H1 (cell line): ENCODE results near the gene KLHDC10. TPM values are rescaled to one million over a fixed set of nuclear protein-coding genes. Genes with fewer than 3 reads are reported as not detected.

Experiments
- CTCF ChIA-PET: fragments of 300-600 bp; sonication (Branson Sonifier 250); formaldehyde crosslinking; loops from one replicate; lab custom pipeline; 2021; ENCODE audit not compliant: partially characterized antibody; lab: Charles Lee
- POLR2A ChIA-PET: fragments of 300-600 bp; sonication (Branson Sonifier 250); formaldehyde crosslinking; loops from one replicate; lab custom pipeline; 2021; ENCODE audit warnings: inconsistent platforms; ENCODE audit not compliant: partially characterized antibody; lab: Charles Lee
- DNase-seq, 2 experiments: peaks; one replicate each; pipeline versions ENCODE4 v3.0.0 to v3.0.0-alpha.2; 2010 to 2022; ENCODE audit warnings: low spot score in 2 of 2, low read depth in 1 of 2, mixed read lengths in 1 of 2
- FAIRE-seq: peaks from 2 replicates; lab custom pipeline; 2011; peaks lifted over from hg19 to GRCh38; lab: Jason Lieb, UNC
- H2AFZ ChIP-seq: 2 replicates; pipeline ENCODE4 v1.8.1; 2012; ENCODE audit warnings: low read length, inconsistent platforms
- H2AK5ac ChIP-seq: 2 replicates; pipeline ENCODE4 v1.6.1; 2013; ENCODE audit warnings: low read depth, low read length
- H2BK120ac ChIP-seq: replicated peaks from 2 replicates; pipeline ENCODE3; 2013; ENCODE audit warnings: low read depth, low read length, inconsistent platforms
- H2BK12ac ChIP-seq: 2 replicates; pipeline ENCODE4 v1.6.1; 2013; ENCODE audit warnings: low read depth, low read length
- H2BK15ac ChIP-seq: 2 replicates; pipeline ENCODE4 v1.6.1; 2013; ENCODE audit warnings: low read length
- H2BK20ac ChIP-seq: 2 replicates; pipeline ENCODE4 v1.6.1; 2013; ENCODE audit warnings: low read length
- H2BK5ac ChIP-seq: 2 replicates; pipeline ENCODE4 v1.6.1; 2013; ENCODE audit warnings: low read depth, low read length
- H3K14ac ChIP-seq: 2 replicates; pipeline ENCODE4 v1.6.1; 2013; ENCODE audit warnings: inconsistent platforms; ENCODE audit not compliant: insufficient read length
- H3K18ac ChIP-seq: 2 replicates; pipeline ENCODE4 v1.6.1; 2013; ENCODE audit warnings: low read length; ENCODE audit errors: extremely low read depth
- H3K23ac ChIP-seq: 2 replicates; pipeline ENCODE4 v1.6.1; 2013; ENCODE audit warnings: inconsistent platforms; ENCODE audit not compliant: insufficient read length
- H3K23me2 ChIP-seq: 2 replicates; pipeline ENCODE4 v1.6.1; 2013; ENCODE audit warnings: low read depth, low read length
- H3K27ac ChIP-seq: 2 replicates; pipeline ENCODE4 v1.6.1; 2011; ENCODE audit warnings: low read depth, low read length, inconsistent platforms
- H3K27me3 ChIP-seq, 4 experiments: replicated peaks in 1 of 4; 1 replicate in 1 of 4; 2 replicates in 3 of 4; pipeline versions ENCODE4 v1.6.1 to v1.8.1; 2011 to 2013; ENCODE audit warnings: low read length in 3 of 4, mild to moderate bottlenecking in 3 of 4, inconsistent platforms in 2 of 4, mixed read lengths in 2 of 4, moderate library complexity in 1 of 4; ENCODE audit not compliant: control insufficient read depth in 3 of 4, insufficient read depth in 3 of 4; ENCODE audit errors: extremely low read depth in 1 of 4
- H3K36me3 ChIP-seq, 4 experiments: 2 replicates each; pipeline versions ENCODE4 v1.6.1 to v1.8.1; 2011 to 2013; ENCODE audit warnings: mild to moderate bottlenecking in 4 of 4, low read length in 3 of 4, moderate library complexity in 2 of 4, control low read depth in 1 of 4, inconsistent platforms in 1 of 4; ENCODE audit not compliant: insufficient read depth in 4 of 4, control insufficient read depth in 2 of 4
- H3K4ac ChIP-seq: replicated peaks from 2 replicates; pipeline ENCODE3; 2013; ENCODE audit warnings: low read length, low read depth, mixed read lengths, inconsistent platforms; ENCODE audit not compliant: insufficient read length
- H3K4me1 ChIP-seq, 4 experiments: replicated peaks in 1 of 4; 1 replicate in 1 of 4; 2 replicates in 3 of 4; pipeline versions ENCODE4 v1.6.1 to v1.8.1; 2011 to 2013; ENCODE audit warnings: low read length in 3 of 4, inconsistent platforms in 2 of 4, mixed read lengths in 1 of 4; ENCODE audit not compliant: insufficient read depth in 4 of 4, control insufficient read depth in 3 of 4
- H3K4me2 ChIP-seq, 2 experiments: 2 replicates each; pipeline versions ENCODE4 v1.6.1 to v1.8.1; 2011 to 2013; ENCODE audit warnings: low read depth in 2 of 2, low read length in 2 of 2, control low read depth in 1 of 2, inconsistent platforms in 1 of 2, mild to moderate bottlenecking in 1 of 2; ENCODE audit not compliant: insufficient read depth in 1 of 2
- H3K4me3 ChIP-seq, 4 experiments: fragments of 200-600, 300-600 bp in 1 of 4; sonication (generic), shearing (Covaris generic), sonication (Bioruptor Twin) in 1 of 4; 2 replicates each; pipeline versions ENCODE4 v1.5.1 to v1.8.1; 2011 to 2016; ENCODE audit warnings: low read length in 4 of 4, low read depth in 3 of 4, control low read depth in 2 of 4, inconsistent platforms in 2 of 4, mild to moderate bottlenecking in 2 of 4, mixed read lengths in 1 of 4, moderate library complexity in 1 of 4; ENCODE audit not compliant: insufficient read depth in 2 of 4; ENCODE audit errors: extremely low read depth in 1 of 4
- H3K56ac ChIP-seq: replicated peaks from 2 replicates; pipeline ENCODE3; 2013; ENCODE audit warnings: low read depth, mild to moderate bottlenecking, mixed read lengths, low read length, inconsistent platforms; ENCODE audit not compliant: insufficient read length
- H3K79me1 ChIP-seq: 2 replicates; pipeline ENCODE4 v1.6.1; 2013; ENCODE audit warnings: low read depth, low read length, control low read depth
- H3K79me2 ChIP-seq, 2 experiments: 2 replicates each; pipeline versions ENCODE4 v1.6.1 to v1.8.1; 2012 to 2013; ENCODE audit warnings: low read length in 2 of 2, mild to moderate bottlenecking in 2 of 2, inconsistent platforms in 1 of 2; ENCODE audit not compliant: insufficient read depth in 2 of 2, control insufficient read depth in 1 of 2
- H3K9ac ChIP-seq, 4 experiments: replicated peaks in 1 of 4; 1 replicate in 1 of 4; 2 replicates in 3 of 4; pipeline versions ENCODE4 v1.6.1 to v1.8.1; 2011 to 2013; ENCODE audit warnings: low read depth in 3 of 4, low read length in 3 of 4, control low read depth in 2 of 4, mild to moderate bottlenecking in 2 of 4, moderate library complexity in 2 of 4, inconsistent platforms in 1 of 4; ENCODE audit errors: extremely low read depth in 1 of 4
- H3K9me3 ChIP-seq, 2 experiments: 2 replicates each; pipeline versions ENCODE4 v1.6.1 to v1.8.1; 2012 to 2013; ENCODE audit warnings: mild to moderate bottlenecking in 2 of 2, moderate library complexity in 2 of 2, control low read depth in 1 of 2, inconsistent platforms in 1 of 2, low read depth in 1 of 2, low read length in 1 of 2, mixed read lengths in 1 of 2; ENCODE audit not compliant: insufficient read depth in 2 of 2
- H4K20me1 ChIP-seq, 2 experiments: replicated peaks in 1 of 2; 2 replicates each; pipeline versions ENCODE3 to v1.8.1; 2011 to 2013; ENCODE audit warnings: inconsistent platforms in 2 of 2, low read length in 2 of 2, mild to moderate bottlenecking in 1 of 2; ENCODE audit not compliant: insufficient read depth in 2 of 2, control insufficient read depth in 1 of 2
- H4K5ac ChIP-seq: 2 replicates; pipeline ENCODE4 v1.6.1; 2013; ENCODE audit warnings: low read length, low read depth, mixed read lengths, inconsistent platforms; ENCODE audit not compliant: insufficient read length
- H4K8ac ChIP-seq: 2 replicates; pipeline ENCODE4 v1.8.0; 2013; ENCODE audit warnings: mild to moderate bottlenecking, moderate library complexity, low read length, inconsistent platforms; ENCODE audit not compliant: insufficient read depth; ENCODE audit errors: extremely low read depth
- H4K91ac ChIP-seq: replicated peaks from 2 replicates; pipeline ENCODE3; 2013; ENCODE audit warnings: low read length, mixed read lengths, inconsistent platforms; ENCODE audit not compliant: insufficient read length
- CBX5 ChIP-seq: fragments of 300-800, 300-1000 bp; sonication (generic); IDR thresholded peaks from 2 replicates; pipeline ENCODE4 v1.7.1; 2016; ENCODE audit warnings: antibody characterized with exemption, low read length, low read depth
- CHD1 ChIP-seq: IDR thresholded peaks from 2 replicates; pipeline ENCODE4 v1.6.1; 2012; ENCODE audit warnings: low read depth, low read length, improper control_type of control experiment
- CTBP2 ChIP-seq: IDR thresholded peaks from 2 replicates; pipeline ENCODE4 v1.7.0; 2011; ENCODE audit warnings: borderline replicate concordance, mild to moderate bottlenecking, moderate library complexity, mixed read lengths, low read length; ENCODE audit not compliant: insufficient read depth, insufficient read length
- CTCF ChIP-seq, 3 experiments: IDR thresholded peaks; 1 replicate in 2 of 3; 2 replicates in 1 of 3; pipeline versions ENCODE4 v1.5.1 to v1.6.1; 2011; ENCODE audit warnings: low read length in 3 of 3, mild to moderate bottlenecking in 3 of 3, inconsistent platforms in 2 of 3, low read depth in 1 of 3, moderate library complexity in 1 of 3; ENCODE audit not compliant: insufficient read depth in 1 of 3; ENCODE audit errors: control extremely low read depth in 1 of 3
- EGR1 ChIP-seq: IDR thresholded peaks from 2 replicates; pipeline ENCODE4 v1.6.1; 2011; ENCODE audit warnings: low read depth, low read length, borderline replicate concordance
- GABPA ChIP-seq: IDR thresholded peaks from 2 replicates; pipeline ENCODE4 v1.6.1; 2011; ENCODE audit warnings: mild to moderate bottlenecking, low read length, moderate library complexity, borderline replicate concordance; ENCODE audit not compliant: insufficient read depth
- KDM1A ChIP-seq: fragments of 200-600, 300-600 bp; sonication (generic); IDR thresholded peaks from 2 replicates; pipeline ENCODE4 v1.7.1; 2016; ENCODE audit warnings: mild to moderate bottlenecking, low read length, borderline replicate concordance
- NANOG ChIP-seq: IDR thresholded peaks from 2 replicates; pipeline ENCODE4 v1.6.1; 2011; ENCODE audit warnings: low read length, low read depth, mild to moderate bottlenecking, inconsistent platforms; ENCODE audit not compliant: insufficient read depth, poor library complexity, severe bottlenecking
- PHF8 ChIP-seq: fragments of 200-600 bp; sonication (generic); conservative IDR thresholded peaks from 2 replicates; pipeline ENCODE4 v1.7.1; 2012; ENCODE audit warnings: low read depth, mild to moderate bottlenecking, inconsistent platforms, low read length, moderate library complexity
- POLR2A ChIP-seq, 2 experiments: IDR thresholded peaks; 1 replicate in 1 of 2; 2 replicates in 1 of 2; pipeline ENCODE4 v1.6.1; 2011; ENCODE audit warnings: low read depth in 2 of 2, low read length in 2 of 2, mild to moderate bottlenecking in 2 of 2; ENCODE audit errors: control extremely low read depth in 1 of 2
- TBP ChIP-seq: IDR thresholded peaks from 2 replicates; pipeline ENCODE4 v1.6.1; 2011; ENCODE audit warnings: low read depth, low read length, improper control_type of control experiment
- ZNF274 ChIP-seq: IDR thresholded peaks from 2 replicates; pipeline ENCODE4 v1.7.0; 2012; ENCODE audit warnings: low read length, borderline replicate concordance; ENCODE audit errors: extremely low read depth
- WGBS, 2 experiments: shearing (Covaris generic) in 1 of 2; methylation state at CpG; one replicate each; pipeline versions ENCODE4 v1.1.6 to v1.1.7; 2013 to 2015; ENCODE audit warnings: low lambda C conversion rate in 2 of 2, mixed read lengths in 2 of 2, inconsistent platforms in 1 of 2, low coverage in 1 of 2, missing lambda C conversion rate in 1 of 2; ENCODE audit not compliant: insufficient replicate concordance in 2 of 2, insufficient coverage in 1 of 2, insufficient read length in 1 of 2; ENCODE audit errors: extremely low coverage in 1 of 2, missing lambda C conversion rate in 1 of 2; 5-methylcytosine and 5-hydroxymethylcytosine counted together
- polyA plus RNA-seq, 7 experiments: library from polyadenylated mRNA; depleted of rRNA in 3 of 7; stranded (reverse) in 5 of 7; unstranded in 2 of 7; fragments of >200 nt in 5 of 7; fragments of 200-250 nt in 2 of 7; gene quantifications; 1 replicate in 5 of 7; 2 replicates in 1 of 7; 4 replicates in 1 of 7; pipeline versions ENCODE4 v1.2.1 to v1.2.3, GENCODE V29; 2011 to 2013; ENCODE audit warnings: missing spikeins in 2 of 7, mixed read lengths in 2 of 7
- total RNA-seq: library from RNA; stranded (reverse); fragmentation: NEBNext Ultra II Directional; extraction: Animal tissue kit (Norgen Biotek cat#: 25700); gene quantifications from 2 replicates; pipeline ENCODE4 v1.2.1, GENCODE V29; 2021

Gene KLHDC10
- total and polyA plus RNA-seq, 2 of the 8 experiments (the other 6 are each of a cell fraction or from before 2014, with no cell fraction given) = 6.6 to 14.5 TPM

GRCh38 chr7:130022115-130022514 lies 48.2 kb upstream of the KLHDC10 start:
- H3K4ac ChIP-seq = no peak overlapping the region
- H3K27ac ChIP-seq = no peak overlapping the region
- H3K14ac ChIP-seq = no peak overlapping the region
- no peak overlapping the region for H2AFZ ChIP-seq
- H3K36me3 ChIP-seq = peaks cover 16 to 74% (median 55%) of the 10 kb centered on the region in 4 experiments
- no peak overlapping the region for H3K23ac ChIP-seq
- no peak overlapping the region for H3K9ac ChIP-seq
- no peak overlapping the region for H3K56ac ChIP-seq
- H3K79me1 ChIP-seq = no peaks in the 10 kb centered on the region
- ChIA-PET POLR2A (interaction anchor here (1.4 kb wide), 1 partner anchor 14 kb away, joined by 4 read pairs; no protein-coding TSS in a partner anchor), CTCF (interaction anchor here (1.2 to 5.3 kb wide), 2 partner anchors 10 to 198 kb away, joined by 3 to 26 read pairs; no protein-coding TSS in a partner anchor)
- no peaks in the 10 kb centered on the region for H3K9me3 ChIP-seq
- H2BK120ac ChIP-seq = no peak overlapping the region
- no peak for FAIRE-seq
- H3K79me2 ChIP-seq = no peaks in the 10 kb centered on the region
- no peak overlapping the region for H4K91ac ChIP-seq
- H3K18ac ChIP-seq = no peak overlapping the region
- H3K4me2 ChIP-seq = no peak overlapping the region
- H2BK12ac ChIP-seq = no peak overlapping the region
- no peak for DNase-seq
- H2BK20ac ChIP-seq = no peak overlapping the region
- H2BK15ac ChIP-seq = no peak overlapping the region
- no peaks in the 10 kb centered on the region for H4K20me1 ChIP-seq
- no peak overlapping the region for H4K8ac ChIP-seq
- no peaks in the 10 kb centered on the region; a peak in 1 of 7 replicates for H3K4me1 ChIP-seq
- 92% methylated on average over 9 of the region's 9 CpGs; no CpG with 5 or more reads in 1 of the 2 experiments for whole genome bisulfite sequencing, 2 experiments
- no peak overlapping the region for H2BK5ac ChIP-seq
- H3K27me3 ChIP-seq = no peaks in the 10 kb centered on the region
- no peak overlapping the region for H2AK5ac ChIP-seq
- H3K4me3 ChIP-seq = no peak overlapping the region
- no peak overlapping the region for H4K5ac ChIP-seq
- H3K23me2 ChIP-seq = no peaks in the 10 kb centered on the region
- TF ChIP-seq CHD1 (no peak), CTBP2 (no peak), EGR1 (no peak), GABPA (no peak), PHF8 (no peak), TBP (no peak), CBX5 (no peak), ZNF274 (no peak), CTCF (IDR thresholded peaks at IDR 0.05; ENCODE audit: control extremely low read depth in 1 of 3, insufficient read depth in 1 of 3, low read depth in 1 of 3, low read length in 3 of 3) (no peak), NANOG (no peak), KDM1A (no peak), POLR2A (IDR thresholded peaks at IDR 0.05; ENCODE audit: control extremely low read depth in 1 of 2, low read depth in 2 of 2, low read length in 2 of 2) (no peak)
